Stimulated activated CD8-positive, alpha-beta memory T cell treated with anti-CD3 and anti-CD28 coated beads, Interleukin-12 subunit alpha, Interleukin-12 subunit beta, amount 100 ng/mL, for 1 hour (primary cell): ENCODE measurements around the gene IL17RB.

Source experiments
- DNase-seq: peaks from one replicate; pipeline ENCODE4 v3.0.0-alpha.2; 2020; ENCODE audit warnings: low read depth

IL17RB gene, protein sequence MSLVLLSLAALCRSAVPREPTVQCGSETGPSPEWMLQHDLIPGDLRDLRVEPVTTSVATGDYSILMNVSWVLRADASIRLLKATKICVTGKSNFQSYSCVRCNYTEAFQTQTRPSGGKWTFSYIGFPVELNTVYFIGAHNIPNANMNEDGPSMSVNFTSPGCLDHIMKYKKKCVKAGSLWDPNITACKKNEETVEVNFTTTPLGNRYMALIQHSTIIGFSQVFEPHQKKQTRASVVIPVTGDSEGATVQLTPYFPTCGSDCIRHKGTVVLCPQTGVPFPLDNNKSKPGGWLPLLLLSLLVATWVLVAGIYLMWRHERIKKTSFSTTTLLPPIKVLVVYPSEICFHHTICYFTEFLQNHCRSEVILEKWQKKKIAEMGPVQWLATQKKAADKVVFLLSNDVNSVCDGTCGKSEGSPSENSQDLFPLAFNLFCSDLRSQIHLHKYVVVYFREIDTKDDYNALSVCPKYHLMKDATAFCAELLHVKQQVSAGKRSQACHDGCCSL

DNA sequence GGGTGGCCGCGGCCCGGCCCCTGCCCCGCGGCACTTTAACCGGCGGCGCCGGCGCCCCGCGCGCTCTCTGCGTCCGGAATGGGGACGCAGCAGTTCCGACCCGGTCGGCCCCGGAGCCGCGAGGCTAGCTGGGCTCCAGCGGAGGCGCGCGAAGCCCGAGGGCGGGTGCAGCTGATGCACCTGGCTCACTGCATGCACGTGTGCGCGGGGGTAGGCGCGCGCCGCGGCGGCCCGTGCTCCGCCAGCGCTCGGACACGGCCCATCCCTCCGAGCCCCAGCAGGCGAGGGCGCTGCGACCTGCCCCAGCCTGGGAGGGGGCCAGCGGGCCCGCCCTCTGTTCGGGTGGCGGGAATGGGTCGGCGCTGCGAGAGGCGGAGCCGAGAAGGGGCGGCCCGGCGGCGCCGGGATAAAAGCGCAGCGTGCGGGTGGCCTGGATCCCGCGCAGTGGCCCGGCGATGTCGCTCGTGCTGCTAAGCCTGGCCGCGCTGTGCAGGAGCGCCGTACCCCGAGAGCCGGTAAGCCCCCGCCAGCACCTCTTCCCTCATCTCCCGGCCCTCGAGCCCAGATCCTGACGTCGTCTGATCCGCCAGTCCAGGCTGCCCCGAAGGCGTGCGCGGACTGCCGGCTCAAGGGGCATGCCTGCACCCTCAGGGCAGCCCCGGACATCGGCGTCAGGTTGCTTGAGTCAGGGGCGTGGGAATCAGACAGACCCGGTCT, at the start of gene IL17RB, which contains the start of gene CHDH:
Gene IL17RB, plus strand, starts transcription at position 435 of the 717 bp plus-strand sequence. Its CDS starts 21 bp downstream, at position 456.
Gene CHDH, minus strand, starts transcription at position 286 of the 717 bp plus-strand sequence. CDS start 22,411 bp downstream, outside the sequence.
- no peak for DNase-seq

DNA sequence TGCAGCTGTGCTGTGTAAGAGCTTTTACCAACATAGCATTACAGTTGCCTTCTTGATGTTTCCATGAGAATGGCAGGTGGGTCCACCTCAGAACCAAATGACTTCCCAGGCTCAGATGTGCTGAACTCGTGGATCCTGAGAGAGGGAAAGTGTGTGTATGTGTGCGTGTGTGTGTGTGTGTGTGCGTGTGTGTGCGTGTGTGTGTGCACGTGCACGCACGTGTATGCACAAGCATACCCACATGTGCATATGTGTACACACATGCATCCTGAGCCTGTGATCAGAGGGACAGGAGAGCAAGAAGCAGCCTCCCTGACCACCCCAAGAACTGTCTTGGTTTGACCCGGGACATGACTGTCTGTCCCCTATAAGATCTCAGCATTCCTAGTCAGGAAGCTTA, 48.2 kb upstream of the IL17RB start:
- DNase-seq = no peak

DNA sequence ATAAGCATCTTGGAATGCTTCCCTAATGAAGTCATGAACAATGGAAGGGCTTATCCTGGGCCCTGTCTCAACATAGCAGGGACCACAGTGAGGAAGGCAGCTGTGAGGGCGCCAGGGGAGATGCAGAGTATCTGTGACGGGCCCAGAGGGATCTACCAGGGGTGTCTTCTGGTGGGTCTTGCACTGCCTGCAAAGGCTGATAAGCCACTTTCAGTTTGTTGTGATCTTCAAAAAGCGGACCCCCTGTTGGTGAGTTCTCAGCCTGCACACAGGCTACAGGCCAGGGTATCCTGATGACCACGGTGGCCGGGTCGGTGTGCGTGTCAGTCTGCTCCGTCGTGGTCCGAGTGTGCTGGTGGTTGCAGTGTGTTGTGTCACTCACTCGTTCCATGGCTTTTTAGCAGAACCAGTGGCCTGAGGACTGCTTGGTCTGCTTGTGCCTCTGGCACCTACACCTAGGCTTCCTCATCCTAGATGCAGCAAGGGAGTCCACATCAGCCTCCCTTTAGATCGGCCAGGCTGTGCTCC, 47.0 kb upstream of the IL17RB start:
- no peak for DNase-seq

DNA sequence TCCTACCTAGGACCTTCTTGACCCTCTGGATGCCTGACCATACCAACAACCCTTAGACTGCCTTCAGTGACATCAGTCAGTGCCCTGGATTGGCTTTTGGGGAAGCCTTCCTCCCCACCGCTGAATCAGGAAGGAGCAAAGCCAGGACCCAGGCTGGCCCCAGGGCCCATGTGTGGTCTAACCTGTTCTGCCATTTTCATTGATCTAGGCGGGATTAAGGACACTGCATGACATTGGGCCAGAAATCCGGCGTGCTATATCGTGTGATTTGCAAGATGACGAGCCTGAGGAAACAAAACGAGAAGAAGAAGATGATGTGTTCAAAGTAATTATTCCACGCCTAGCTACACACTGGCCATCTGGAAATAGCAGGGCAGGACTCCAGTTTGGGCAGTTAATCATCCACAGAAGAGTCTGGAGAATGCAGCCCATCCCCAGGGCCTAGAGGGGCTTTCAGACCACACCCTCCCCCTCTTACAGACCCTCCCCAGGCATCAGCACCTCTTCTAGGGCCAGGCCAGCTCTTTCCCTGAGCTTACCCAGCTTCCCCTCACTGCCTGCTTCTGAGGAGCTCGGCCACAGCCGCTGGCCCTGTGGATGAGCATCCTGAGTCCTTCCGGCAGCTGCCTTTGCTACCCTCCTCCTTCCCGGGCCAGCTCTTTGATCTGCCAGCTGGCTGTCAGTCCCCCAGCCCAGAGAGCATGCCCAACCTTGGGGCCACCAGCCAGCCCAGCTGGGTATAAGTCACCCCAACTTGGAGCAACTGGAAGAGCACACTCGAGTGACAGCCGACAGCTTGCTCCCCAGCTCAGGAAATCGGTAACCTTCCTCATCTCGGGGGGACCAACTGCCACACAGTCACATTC, 46.1 kb upstream of the IL17RB start:
- DNase-seq = no peak

DNA sequence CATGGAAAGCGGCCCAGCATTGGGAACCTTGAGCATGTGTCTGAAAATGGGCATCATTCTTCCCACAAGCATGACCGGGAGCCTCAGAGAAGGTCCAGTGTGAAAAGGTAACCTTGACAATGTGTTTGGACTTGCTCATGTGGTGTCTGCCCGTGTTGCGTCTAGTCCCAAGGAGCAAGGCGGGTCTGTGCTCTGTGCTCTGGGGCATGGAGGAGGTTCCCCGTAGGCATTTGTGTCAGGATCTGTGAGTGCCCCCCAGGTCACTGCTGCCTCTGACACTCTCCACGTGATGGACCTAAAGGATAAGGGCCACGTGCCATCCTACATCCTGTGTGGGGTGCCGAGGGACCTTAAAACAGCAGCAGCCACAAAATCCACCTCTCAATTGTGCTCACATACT, 45.0 kb upstream of the IL17RB start:
- DNase-seq = no peak

DNA sequence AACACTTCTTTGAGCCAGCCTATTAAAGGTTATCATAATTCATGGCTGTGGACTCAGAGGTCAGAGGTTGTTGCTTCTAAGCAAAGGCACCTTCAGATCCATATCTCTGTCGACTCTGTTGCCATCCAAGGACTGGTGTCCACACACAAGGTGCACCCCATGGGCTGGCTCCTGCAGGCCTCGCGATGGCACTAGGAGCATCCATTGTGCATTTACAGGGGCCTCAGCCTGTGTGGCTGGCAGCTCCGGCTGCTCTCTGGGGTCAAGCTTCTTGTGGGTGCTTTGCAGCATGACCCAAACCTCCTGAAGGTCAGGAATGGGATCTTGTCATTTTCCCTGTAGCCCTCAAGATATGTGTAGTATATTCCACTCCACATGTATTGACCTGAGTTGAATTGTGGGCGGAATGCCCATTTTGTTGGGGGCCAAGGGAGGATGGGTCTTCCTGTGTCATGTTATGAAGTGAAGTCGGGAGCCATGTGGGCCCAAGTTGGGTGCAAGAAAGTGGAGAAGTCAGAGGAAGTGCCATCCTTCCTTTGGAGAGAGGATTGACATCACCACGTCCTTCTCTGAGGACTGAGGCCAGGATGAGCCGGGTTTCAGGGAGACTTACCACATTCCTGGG, 44.0 kb upstream of the IL17RB start:
- no peak for DNase-seq

DNA sequence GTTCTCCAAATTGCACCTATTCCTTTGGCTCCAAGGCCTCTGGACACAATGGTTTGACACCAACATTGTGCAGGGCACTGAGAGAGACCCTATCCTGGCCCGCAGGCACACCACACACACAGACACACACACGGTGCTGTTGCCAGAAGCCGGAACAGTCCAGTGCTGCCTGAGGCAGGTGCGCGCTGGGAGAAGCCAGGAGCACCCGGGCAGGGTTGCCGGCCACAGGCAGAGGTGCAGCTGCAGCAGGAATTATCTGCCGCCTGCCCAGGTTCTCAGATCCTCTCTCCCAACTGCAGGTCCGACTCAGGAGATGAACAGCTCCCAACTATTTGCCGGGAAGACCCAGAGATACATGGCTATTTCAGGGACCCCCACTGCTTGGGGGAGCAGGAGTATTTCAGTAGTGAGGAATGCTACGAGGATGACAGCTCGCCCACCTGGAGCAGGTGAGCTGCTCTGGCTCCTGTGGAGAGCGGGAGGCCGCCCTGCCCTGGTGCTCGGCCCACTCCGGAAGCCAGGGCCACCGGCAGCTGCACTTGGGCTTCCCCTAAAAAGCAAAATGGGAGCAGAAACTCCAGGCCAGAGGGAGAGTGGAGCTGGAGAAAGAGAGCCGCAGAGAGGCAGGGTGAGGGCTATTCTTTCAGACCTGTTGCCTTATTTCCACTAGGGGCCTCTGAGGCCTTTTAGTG, 43.1 kb upstream of the IL17RB start:
- no peak for DNase-seq

DNA sequence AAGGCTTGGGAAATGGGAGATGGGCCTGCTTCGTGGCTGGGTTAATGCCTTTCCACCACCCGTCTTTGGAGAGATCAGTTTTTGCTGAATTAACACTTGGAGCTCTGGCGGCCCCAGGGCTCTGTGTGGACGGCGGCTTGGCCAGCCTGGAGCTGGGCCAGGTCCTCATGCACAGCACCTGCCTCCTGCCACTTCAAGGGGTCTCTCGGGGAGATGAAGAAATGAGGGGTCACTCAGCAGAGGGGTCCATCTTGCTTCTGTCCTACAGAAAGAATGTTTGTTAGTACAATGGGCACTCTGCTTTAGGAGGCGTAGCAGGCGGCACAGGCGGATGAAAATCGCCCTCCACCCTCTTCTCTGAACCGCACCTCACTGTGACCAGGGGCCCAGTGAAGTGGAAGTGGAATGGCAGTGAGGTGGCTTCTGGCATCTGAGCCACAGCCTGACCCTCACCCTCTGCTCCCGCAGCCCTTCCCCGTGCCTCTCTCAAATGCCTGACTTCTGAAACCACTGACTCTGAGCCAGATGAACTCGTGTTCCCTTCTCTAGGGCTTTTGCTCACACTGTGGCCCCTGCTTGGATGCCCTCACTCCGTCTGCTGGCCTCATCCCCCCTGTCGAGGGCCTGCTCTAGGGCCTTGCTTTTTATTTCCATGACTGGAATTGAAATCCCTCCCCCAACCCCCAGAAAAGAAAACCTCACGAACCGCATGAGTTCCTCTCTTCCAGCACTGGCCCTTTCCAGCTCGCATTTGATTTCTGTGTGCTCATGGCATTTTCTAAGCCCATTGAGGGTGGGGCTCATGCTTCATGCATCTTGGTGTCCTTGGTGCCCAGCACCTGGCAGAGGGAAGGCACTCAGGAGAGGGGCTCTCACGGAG, 42.3 kb upstream of the IL17RB start:
- DNase-seq = no peak

DNA sequence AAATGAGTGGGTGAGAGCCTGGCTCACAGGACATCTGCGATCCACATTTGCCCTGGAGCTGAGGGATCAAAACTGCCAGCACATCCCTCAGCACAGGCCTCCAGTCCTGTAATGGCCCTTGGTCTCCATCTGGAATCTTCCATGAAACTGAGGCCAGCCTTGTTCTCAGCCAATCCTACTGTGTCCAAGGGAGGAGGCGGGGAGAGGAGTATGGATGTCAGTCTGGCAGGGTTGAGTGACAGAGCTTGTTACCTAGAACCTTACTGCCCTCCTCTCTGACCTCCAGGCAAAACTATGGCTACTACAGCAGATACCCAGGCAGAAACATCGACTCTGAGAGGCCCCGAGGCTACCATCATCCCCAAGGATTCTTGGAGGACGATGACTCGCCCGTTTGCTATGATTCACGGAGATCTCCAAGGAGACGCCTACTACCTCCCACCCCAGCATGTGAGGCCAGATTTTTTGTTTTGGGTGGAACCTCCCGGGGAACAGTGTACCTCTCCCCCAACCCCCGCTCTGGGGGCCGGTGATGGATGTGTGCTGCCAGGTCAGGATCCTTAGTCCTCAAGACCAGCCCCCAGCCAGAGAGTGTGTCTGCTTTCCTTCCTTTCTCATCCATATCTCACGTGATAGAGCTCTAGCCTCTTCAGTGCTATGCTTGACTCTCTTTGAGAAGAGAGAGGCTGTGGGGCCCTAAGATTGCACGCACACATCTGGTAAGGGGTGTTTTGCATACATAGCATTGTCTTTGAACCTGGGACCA, 41.5 kb upstream of the IL17RB start:
- no peak for DNase-seq

DNA sequence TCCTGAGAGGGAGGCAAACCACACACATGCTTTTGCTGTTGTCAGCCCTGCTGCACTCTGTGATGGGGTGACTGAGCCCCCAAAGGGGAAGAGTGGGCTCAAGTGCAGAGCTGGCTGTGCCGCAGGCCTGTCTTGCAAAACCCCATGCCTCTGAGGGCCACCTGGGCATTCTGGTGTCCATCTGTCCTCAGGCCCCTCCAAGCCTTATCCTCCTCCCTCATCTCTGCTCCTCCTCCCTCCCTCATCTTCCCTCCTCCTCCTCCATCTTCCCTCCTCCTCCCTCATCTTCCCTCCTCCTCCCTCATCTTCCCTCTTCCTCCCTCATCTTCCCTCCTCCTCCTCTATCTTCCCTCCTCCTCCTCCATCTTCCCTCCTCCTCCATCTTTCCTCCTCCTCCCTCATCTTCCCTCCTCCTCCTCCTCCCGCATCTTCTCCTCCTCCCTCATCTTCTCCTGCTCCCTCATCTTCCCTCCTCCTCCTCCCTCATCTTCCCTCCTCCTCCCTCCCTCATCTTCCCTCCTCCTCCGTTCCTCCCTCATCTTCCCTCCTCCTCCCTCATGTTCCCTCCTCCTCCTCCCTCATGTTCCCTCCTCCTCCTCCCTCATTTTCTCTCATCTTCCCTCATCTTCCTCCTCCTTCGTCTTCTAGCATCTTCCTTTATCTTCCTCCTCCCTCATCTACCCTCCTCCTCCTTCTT, 40.8 kb upstream of the IL17RB start:
- DNase-seq = no peak

DNA sequence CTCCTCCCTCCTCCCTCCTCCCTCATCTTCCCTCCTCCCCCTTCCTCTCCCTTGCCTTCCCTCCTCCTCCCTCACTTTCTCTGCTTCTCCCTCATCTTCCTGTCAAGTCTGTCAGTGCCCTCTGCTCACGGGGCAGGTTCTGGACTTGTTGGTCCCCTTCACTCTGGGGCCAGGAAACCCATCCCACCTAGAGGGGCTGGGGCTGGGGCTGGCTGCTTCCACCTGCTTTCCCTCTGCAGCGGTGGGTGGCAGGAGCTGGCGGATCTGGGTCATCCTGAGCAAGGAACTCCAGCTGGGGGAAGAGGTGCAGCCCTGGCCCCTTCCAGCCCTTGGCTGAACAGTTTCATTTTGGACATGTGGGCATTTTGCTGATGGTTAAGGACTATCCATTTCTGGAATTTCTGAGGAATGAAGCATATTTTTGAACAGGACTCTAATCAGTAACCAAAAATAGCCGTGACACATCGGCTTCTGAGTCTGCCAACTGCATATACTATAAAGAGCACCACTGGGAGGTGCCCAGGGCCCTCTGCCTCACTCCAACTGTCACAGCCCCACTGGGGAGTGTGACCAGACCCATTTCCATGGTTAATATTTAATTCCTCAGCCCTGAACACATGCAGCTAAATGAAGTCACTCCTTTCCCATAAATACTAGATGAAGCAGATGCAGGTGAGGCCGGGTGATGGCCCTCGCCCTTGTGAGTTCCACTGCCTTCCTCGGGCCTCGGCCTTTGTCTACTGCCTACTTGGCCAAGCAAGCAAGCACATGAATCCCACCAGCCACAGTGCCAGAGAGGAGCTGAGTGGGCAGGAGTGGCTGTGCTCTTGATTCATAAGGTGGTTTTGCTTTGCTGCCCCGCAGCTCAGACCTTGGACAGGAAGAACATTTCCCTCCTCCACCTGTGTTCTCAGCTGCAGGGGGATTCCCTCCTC, 39.9 kb upstream of the IL17RB start:
- DNase-seq = no peak

DNA sequence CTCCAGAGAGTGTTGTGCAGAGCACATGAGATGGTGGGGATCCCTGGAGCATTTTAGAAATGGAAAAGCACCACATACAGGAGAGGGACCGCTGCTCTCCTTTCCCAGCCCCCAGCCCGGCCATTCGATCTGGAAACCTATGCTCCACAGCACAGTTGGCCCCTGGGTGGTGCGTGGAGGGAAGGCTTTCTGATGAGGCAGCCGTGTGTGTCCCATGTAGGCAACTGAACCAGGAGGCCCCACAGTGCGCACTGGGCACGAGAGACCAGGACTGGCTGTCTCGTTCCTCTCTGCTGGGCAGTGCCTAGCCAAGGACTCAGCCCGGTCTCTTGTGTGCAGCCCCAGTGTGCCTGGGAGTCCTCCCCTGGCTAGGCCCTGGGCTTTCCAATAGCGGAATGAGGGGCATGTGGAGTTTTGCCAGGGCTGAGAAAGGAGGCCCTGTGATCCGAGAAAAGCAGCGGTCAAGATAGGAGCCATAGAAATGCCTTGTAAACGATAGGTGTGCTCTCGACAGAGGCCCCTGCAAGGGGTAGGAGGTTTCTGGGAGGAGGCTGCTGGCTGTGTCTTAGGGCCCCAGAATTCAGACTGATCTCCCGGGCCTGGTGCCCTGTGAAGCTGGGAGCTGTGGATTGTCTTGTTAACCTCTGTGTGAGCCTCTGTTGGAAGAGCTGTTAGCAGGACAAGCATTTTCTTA, 39.1 kb upstream of the IL17RB start:
- no peak for DNase-seq

DNA sequence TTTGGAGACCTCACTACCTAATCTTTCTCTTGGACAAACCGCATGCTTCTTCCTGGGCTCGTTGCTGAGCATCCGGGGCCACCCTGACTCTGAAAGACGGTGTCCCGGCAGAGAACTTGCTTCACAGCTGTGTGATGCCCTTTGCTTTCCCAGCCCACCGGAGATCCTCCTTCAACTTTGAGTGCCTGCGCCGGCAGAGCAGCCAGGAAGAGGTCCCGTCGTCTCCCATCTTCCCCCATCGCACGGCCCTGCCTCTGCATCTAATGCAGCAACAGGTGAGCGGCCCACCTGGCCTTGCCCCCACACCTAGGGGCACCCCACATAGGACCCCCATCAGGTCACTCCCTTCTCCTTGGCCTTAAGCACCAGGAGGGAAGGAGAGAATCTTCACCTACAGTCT, 37.9 kb upstream of the IL17RB start:
- DNase-seq = no peak

DNA sequence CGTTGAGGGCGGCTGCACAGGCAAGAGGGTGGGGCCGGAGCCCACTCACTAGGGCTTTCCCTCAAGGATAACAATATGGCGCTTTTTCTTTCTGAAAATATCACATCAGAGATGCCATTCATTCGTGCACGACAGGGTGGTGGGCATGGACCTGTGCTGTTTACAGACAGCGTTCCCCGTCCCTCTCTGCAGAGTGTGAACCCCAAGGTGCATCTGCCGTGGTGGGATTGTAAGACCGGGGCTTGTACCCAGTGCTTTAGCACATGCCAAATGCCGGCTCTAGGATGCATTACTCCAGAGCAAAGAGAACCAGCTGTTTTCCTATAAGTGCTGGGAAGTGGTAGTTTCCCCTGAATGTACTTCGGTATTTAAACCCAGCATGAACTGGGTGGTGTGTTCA, 37.1 kb upstream of the IL17RB start:
- no peak for DNase-seq

DNA sequence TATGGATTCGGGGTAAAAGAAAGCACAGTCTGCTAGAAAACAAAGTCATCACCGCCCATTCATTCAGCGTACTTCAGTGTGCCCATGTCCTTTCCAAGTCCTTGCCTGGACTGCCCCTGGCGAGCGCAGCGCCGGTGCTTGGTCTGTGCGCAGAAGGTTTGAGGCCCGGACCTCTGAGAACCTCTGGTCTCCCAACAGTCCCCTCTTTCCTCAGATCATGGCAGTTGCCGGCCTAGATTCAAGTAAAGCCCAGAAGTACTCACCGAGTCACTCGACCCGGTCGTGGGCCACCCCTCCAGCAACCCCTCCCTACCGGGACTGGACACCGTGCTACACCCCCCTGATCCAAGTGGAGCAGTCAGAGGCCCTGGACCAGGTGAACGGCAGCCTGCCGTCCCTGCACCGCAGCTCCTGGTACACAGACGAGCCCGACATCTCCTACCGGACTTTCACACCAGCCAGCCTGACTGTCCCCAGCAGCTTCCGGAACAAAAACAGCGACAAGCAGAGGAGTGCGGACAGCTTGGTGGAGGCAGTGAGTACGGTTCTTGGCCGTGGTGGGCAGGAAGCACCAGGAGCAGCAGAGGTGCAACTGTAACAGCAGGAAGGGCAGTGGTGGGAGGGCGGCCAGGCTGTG, 36.5 kb upstream of the IL17RB start:
- DNase-seq = no peak
